Cortex of kidney (tissue), 1 donor: ENCODE data around the gene ABT1.
A peak's percentile ranks its signal among the peaks of the same experiment; 100 is the strongest.
"Not testable (repeated sequence)": the region's sequence is repeated elsewhere in the genome, so short reads cannot be mapped to it uniquely, and the experiment has no call there.

Source experiments
- DNase-seq: peaks from one replicate; lab custom pipeline; 2025; lab: John Stamatoyannopoulos, UW

ABT1 gene

DNA sequence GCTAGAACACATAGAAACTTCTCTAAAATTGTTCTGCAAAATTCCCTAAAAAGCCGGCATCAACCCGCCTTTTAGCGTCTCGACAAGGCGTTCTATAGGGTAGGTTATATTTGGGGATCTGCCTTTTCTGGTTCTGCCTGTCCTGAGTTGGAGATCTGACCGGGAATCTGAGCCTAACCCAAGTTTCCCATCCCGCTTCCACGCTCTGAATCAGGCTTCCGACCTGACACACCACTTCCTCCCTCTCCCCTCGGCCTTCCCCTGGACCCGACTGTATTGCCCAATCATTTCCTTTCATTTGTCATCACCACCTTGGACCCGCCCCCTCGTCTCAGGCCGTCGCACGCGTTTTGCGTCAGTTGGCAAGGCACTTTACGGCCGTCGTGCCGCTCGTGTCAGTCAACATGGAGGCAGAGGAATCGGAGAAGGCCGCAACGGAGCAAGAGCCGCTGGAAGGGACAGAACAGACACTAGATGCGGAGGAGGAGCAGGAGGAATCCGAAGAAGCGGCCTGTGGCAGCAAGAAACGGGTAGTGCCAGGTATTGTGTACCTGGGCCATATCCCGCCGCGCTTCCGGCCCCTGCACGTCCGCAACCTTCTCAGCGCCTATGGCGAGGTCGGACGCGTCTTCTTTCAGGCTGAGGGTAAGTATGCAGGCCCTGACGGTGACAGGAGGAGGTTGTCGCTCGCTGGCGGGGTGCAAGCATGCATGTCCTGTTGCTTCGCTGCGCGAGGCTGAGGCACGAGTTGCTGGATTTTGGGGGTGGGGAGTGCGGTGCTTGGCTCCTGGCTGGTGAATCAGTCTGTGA, at the start of gene ABT1:
Gene ABT1, plus strand, starts transcription at position 375 of the 810 bp plus-strand sequence. Its CDS starts 30 bp downstream, at position 405.
- peak; percentile 27 for DNase-seq

DNA sequence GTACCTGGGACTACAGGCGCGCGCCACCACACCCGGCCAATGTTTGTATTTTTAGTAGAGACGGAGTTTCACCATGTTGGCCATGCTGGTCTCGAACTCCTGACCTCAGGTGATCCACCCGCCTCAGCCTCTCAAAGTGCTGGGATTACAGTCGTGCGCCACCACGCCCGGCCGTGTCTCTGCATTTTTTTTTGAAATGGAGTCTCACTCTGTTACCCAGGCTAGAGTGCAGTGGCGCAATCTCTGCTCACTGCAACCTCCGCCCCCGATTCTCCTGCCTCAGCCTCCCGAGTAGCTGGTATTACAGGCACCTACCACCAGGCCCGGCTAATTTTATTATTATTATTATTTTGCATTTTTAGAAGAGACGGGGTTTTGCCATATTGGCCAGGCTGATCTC, 49.4 kb upstream of the ABT1 start:
- DNase-seq = not testable (repeated sequence)

DNA sequence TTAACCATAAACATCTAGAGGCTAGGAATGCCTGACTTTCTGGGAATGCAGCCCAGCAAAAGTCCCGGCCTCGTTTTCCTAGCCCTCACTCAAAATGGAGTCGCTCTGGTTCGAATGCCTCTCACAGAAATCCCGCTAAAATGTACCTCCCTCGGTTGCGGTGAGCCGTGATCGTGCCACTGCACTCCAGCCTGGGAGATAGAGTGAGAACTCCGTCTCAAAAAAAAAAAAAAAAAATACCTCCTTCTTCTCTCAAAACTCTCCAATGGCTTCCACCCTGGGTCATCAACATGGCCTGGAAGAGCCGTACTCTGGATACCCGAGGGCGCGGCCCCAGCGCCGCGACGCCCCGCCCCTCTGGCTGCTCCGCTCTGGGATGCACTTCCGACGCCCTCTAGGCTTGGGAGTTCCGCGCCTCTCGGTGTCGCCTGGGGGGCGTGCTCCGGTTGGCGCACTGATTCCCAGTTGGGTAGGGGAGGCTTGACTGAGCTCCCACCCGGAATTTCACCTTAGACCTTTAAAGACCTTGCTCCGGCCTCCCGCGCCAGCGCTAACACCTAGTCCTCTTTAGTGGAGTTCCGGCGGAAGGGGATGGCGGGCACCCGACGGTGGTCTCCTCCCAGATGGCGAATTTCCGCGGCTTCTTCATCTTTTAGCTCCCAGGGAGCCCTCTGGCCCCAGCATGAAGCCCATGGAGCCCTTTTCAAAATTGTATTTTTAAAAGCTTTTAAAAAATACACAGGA, 46.3 kb upstream of the ABT1 start:
- no peak for DNase-seq

DNA sequence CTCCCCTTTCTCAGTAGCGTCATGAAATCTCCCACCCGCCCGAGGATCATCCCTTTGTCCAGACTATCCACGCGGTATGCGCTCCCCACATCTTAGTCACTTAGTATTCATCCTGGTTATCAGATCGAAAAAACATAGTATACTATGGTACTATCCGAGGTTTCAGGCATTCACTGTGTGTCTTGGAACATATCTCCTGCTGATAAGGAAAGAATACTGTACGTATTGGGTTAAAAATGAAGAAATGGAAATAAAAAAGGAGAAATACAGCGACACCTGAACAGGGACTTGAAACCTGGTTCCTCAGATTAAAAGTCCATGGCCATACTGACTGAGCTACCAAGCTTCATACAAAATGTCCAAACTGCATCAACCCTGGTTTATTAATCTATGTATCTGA, 44.5 kb upstream of the ABT1 start:
- DNase-seq = no peak

DNA sequence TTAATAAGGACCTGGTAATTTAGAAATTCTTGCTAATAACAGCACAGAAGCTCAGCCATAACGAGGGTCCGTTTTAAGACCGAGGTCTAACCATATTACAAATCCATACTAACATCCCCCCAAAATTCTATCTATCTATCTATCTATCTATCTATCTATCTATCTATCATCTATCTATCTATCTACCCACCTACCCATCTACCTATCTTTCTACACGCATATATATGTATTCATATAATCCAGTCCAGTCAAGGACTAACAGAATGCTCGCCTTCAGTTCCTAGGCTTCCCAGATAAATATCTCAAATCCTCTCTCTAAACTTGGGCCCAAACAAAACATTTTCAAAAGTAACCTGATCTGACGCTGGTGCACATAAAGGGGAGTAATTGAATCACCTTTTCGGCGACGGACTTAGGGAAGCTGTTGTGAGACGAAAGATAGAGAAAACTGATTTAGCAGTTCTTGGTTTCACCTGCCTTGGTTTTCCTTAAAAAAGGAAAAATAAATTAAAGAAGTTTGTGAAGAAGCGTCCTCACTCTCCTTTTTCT, 44.0 kb upstream of the ABT1 start:
- no peak for DNase-seq

DNA sequence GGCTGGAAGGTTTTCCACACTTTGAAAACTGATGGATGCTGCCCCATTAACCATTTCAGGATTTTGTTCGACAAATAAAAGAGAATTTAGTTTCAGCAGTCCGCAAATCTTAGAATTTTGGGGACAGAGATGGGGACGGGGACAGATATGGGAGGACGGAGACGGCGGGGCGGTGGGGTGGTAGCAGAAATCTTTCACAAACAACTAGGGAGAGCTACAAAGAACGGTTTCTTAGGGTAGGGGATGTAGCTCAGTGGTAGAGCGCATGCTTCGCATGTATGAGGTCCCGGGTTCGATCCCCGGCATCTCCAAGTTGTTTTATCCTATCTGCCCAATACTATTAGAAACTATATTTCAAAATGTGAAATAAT, 43.5 kb upstream of the ABT1 start:
- DNase-seq = no peak

DNA sequence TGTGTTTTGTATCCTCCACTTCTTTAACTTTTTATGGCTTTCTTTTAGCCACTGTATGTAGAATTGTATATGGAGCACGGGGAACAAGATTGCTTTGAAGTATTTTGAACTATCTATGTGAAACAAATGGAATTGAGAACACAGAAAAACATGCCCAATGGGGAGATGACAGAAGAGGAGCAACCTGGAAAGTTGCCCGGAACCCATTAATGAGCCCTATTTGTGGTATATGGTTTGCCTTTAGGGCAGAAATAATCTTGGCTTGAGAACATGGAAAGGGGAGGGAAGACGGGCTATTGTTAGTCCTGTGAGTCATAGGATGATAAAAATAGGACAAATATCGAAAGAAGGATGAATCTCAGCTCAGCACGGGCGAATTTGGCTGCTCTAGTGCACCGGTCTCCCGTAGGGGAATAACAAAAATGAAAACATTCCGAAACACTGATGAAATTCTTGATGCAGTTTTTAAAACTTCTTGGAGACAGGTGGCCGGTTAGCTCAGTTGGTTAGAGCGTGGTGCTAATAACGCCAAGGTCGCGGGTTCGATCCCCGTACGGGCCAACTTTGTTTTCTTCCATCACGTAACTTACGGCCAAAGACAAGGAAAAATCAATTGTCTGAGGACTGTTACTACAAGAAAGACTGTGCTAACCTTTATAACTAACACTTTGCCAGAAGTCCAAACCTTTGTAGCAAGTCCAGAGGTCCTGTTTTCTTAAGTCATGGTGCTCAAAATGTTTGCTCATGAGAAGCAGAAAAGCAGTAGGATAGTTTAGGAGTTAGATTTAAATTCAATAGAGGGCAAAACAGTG, 42.9 kb upstream of the ABT1 start:
- DNase-seq = no peak

DNA sequence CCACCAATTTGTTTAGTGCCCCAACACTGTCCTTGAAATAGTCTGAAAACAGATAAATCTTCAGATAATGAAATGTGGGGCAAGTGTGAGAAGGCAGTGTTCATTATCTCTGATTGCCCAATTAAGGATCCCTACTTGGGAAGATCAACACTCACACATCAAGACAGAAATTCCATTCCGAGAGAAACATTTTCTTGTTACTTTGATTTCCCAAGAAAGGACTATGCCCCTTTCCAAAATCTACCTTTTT, 42.4 kb upstream of the ABT1 start:
- DNase-seq = no peak

DNA sequence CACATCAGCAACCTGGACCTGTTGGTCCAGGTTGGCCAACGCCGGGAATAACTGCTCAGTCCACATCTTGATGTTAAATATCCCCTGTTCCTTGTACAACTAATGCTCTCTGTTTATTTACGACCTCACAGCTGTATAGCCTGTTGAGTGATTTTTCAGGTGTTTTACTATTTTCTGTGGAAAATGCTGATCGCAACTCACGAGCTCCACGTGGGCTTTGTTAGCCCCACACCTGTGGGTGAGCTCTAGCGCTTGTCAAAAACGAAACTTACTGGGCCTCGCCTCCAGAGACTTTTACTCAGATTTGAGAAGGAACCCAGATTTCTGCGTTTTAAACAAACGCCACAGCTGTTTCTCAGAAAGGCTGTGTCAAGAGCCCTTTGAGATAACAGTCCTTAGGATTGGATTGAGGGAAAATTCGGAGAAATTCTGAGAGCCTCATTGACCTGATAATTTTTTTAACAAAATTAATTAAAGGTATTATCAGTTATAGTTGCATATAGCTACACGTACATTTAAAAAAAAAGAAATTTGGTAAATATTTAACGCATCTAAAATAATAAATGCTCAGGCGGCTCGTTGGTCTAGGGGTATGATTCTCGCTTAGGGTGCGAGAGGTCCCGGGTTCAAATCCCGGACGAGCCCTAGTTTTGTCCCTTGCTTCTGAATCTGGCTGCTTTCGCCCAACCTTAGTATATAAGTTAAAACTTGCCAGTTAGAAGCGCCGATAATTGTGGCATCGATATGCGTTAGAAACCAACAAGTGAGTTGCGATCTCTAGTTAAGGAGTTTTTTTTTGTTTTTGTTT, 41.9 kb upstream of the ABT1 start:
- no peak for DNase-seq

DNA sequence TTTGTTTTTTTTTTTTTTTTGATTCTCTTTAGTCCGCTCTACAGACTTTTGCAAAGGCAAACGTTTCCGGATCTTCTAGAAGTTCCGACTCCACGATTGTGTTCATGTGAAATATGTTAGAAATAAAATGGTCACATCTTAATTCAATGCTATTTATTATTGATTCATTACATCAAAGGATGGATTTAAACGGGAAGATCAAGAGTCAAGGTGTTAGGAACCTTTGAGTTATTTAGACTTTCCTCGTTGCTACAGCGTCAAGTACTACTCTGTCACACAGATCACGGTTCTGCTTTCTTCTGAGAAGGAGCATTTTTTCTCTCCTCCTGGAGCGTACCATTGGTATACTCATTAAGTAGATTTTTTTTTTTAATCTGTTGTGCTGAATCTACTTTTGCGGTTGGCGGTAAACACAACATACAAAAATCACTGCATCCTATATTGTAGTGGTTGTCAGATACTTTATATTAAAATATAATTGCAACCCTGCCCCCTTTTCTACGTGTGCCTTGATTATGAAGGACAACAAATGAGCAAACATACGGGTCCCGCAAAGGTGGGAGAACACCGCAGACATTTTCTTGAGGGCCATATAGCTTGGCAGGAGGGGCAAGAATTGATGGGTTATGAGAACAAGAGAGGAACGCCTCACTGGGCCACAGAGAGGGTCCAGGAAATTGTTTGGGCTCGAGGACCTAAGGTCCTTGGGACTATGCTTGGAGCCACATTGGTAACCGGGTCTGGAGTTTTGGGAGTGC, 41.1 kb upstream of the ABT1 start:
- no peak for DNase-seq

DNA sequence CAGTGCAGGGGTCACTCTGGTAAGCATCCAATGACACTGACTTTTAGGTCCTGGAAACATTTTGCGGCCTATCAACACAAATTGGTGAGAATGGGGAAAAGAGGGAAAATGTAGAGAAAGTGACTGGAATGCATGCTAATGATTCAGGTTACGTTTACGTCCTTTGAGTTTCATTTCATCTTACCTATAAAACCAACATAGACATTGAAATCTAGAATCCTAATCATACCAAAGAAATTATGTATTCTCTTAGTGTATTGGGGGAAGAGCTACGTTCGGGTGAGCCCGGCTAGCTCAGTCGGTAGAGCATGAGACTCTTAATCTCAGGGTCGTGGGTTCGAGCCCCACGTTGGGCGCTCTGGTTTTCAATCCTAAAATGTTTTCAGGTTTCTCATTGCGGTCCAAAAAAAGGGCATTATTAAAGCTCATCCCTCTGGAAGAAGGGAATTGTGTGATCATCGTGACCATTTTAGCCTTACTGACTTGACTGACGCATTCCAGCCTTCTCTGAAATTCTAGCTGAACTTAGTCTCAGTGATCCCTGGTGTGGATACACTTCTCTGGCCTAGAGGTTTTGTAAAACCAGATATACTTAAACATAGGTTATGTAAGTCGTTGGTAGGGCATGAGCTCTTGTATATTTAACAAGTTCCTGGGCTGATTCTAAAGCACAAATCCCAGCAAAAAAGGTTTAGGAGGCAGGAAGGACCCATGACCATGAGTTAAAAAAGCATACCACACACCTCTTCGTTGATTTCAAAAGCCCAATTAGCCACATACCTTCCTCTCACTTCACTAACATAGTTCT, 40.3 kb upstream of the ABT1 start:
- DNase-seq = no peak

DNA sequence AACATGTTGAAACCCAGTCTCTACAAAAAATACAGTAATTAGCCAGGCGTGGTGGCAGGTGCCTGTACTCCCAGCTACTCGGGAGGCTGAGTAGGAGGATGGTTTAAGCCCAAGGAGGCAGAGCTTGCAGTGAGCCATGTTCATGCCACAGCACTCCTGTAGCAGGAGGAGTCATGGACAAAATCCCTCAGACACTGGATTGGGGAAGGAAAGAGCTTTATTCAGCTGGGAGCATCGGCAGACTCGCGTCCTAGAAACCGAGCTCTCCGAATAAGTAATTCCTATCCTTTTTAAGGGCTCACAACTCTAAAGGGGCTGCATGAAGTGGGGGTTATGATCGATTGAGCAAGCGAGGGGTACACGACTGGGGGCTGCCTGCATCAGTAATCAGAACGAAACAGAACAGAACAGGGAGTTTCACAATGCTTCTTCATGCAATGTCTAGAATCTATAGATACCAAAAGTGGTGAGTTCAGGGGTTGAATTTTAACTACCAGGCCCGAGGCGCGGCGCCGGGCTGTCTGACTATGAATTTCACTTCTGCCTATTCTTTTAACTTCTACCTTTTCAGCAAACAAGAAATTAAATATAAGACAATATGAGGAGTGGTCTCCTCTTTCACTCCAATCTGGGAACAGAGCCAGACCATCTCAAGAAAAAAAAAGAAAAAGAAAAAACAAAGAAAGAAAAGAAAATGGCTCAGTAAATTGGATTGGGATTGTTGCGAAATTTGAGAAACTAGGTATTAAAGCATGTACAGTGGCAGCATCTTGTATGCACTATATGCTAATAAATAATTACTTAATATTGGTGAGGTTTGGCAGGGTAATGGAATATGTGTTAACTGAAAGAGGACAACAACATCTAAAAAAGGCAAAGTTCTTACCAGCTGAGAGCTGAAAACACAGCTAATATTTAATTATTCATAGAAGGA, 35.0 kb upstream of the ABT1 start:
- DNase-seq = no peak

DNA sequence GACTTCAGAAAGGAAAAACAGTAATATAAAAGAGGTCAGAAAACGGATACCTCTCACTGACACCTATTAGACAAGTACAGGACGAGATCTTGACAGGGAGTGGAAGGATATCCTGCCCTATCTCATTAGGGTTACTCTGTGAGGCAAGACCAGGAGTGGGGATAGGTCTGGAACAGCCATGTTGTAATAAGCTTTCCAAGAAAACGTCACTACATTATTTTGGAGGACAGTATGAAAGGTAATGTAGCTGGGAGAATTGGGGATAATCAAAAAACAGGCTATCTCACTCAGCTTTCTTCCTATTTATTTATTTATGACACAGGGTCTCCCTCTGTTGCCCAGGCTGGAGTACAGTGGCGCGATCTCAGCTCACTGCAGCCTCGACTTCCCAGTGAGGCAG, 33.3 kb upstream of the ABT1 start:
- DNase-seq = no peak

DNA sequence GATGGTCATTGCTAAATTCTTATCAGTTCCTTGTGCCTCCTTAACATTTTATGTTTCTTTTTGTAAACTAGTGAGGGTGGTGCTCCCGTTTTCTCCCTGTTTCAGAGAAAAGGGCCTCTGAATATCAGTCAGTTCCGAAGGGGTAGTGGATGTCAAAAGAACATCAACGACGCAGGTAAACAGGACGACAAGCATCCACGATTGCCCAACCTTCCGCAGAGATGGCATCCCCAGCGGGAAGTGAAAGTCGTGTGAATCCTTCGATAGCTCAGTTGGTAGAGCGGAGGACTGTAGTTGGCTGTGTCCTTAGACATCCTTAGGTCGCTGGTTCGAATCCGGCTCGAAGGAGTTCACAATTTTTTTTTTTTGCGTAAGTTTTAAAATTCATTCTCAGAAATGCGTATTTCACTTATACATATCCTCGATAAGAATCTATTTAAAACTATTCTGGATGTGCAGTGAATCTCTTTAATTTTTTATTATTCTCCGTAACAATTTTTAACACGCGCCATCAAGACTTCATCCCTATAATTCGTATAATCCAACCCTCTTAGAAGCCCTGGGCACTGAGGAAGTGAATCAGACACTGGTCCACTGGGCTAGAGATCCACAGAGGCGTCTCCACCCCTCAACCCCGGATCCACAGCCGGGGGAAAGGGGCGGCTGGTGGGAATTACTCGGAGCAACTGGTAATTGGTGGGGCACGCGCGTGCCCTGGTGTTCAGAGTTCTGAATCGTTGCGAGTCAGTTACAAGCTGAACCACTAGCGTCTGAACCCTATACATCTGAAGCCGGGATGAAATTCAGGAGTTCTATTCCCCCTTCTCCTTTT, 27.9 kb upstream of the ABT1 start:
- no peak for DNase-seq

DNA sequence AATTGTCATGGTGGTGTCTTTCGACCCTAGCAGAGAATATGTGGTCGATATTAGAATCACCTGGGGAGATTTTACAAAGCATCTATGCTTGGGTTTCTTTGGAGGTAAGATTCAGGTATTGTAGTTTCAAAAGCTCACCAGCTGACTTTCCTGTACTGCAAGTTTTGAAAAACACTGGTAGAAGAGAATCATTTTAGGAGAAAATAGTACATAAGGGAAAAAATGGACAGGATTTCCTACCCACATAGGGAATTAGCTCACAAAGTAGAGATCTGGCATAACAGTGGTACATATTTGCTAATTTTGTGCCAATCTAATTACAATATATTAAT, 27.4 kb upstream of the ABT1 start:
- DNase-seq = no peak

DNA sequence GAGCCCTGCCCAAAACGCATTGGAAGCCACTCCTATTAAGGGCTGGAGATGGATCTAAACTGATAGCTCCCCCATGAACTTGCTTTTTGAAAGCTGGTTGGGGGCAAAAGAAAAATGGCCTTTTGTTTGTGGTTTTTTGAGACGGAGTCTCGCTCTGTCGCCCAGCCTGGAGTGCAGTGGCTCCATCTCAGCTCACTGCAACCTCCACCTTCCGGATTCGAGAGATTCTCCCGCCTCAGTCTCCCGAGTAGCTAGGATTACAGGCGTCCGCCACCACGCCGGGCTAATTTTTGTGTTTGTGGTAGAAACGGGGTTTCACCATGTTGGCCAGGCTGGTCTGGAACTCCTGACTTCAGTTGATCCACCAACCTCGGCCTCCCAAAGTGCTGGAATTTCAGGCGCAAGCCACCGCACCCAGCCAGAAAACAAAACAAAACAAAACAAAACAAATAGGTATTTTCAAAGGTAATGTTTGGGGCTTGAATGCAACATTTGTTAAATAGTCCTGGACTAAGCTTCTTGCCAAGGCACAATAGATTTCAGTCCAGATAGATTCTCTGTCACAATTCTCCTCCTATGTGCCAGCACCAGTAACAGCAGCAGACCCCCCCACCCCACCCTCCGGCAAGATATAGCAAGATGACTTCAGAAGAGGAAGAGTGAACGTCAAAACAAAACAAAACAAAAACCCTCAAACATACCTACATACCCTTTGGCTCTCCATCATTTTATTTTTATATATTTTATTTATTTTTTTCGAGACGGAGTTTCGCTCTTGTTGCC, 26.5 kb upstream of the ABT1 start:
- no peak for DNase-seq

DNA sequence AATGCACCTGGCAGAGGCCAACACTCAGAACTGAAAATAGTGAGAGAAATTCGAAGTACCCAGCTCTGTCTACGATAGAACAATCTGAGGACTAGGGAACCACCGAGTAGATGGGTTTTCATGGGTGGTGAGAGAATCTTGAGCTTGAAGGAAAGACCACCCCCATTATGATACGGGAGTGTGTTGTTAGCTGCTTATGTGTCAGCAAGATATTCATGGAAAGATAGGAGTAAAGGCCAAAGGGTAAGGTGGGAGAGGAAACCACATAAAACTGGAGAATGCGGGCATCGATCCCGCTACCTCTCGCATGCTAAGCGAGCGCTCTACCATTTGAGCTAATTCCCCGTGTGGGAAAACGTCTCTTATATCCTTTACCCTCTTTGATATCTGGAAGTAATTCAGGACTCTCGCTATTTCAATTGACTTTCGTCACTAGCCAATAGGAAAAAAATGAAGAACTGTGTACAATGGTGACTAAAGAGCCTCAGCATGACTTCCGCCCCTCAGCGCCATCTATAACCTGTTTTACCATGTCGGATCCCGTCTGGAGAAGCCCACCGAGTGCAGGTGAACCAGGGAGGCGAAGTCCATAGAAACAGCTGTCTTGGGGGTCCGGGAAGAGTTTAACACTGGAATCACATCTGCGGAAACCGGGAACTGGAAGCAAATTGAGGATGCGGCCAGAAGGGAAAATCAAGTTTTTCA, 25.0 kb upstream of the ABT1 start:
- no peak for DNase-seq
